ENCODE results near the gene ZACN. TPM values are rescaled to one million over a fixed set of nuclear protein-coding genes. Genes with fewer than 3 reads are reported as not detected.

ZACN gene
- not detected in 2 replicates for total RNA-seq

DNA sequence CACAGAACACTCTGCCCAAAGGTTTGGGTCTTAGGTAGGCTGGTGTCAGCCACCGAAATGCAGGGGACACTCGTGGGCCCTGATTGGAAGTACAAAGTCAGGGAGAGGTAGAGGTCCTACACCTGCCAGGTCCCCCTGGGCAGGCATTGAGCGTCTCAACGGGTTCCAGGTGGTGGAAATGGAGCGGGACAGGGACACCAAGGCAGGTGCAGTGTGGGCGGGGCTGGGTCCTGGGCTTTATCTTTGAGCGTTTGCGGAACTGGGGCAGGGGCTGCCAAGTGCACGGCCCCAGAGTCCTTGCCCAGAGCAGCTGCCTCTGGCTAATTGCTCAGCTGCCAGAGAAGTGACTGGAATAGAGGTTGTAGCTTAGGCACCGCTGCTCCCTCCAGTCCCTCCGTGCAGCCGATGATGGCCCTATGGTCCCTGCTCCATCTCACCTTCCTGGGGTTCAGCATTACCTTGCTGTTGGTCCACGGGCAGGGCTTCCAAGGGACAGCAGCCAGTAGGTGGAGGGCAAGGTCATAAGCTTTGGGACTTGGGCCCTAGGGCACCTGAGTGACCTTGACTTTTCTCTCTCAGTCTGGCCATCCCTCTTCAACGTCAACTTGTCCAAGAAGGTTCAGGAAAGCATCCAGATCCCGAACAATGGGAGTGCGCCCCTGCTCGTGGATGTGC is at the start of gene ZACN:
TSS of gene ZACN (plus strand) at position 323 of the 675 bp plus-strand sequence. CDS start at position 406, 83 bp downstream.

DNA sequence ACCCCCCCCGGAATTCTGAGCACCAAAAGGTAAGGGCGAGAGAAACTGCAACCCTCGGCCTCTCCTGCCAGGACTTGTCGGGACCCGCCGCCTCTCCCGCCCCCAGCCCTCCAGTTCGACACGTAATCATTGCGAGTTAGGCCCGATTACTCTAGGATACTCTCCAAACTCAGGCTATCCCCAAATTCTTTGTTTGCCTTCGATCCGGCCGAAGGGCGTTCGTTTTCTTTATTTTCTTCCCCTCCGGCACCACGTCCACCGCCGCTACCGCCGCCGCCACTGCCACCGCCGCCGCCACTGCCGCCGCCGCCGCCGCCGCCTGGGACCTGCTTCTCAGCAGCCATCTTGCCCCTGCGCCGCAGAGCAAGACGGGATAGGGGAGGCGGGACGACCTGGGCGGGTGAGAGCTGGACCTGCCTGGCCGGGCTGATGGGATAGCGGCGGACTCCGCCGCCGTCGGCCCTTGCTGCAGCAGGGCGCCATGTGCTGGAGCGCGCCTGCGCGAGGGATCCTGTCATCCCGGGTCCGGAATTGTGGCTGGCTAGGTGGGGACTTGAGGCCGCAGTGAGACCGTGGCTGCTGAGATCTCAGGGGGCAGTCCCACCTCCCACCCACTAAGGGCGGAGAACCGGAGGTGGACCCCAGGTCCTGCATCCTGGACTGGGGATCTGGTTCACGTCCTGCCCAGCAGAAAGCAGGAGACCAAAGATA is 6.7 kb upstream of the ZACN start, which contains the start of gene SRP68:
TSS of gene SRP68 (minus strand) at position 370 of the 711 bp plus-strand sequence. CDS start at position 344, 26 bp downstream.

DNA sequence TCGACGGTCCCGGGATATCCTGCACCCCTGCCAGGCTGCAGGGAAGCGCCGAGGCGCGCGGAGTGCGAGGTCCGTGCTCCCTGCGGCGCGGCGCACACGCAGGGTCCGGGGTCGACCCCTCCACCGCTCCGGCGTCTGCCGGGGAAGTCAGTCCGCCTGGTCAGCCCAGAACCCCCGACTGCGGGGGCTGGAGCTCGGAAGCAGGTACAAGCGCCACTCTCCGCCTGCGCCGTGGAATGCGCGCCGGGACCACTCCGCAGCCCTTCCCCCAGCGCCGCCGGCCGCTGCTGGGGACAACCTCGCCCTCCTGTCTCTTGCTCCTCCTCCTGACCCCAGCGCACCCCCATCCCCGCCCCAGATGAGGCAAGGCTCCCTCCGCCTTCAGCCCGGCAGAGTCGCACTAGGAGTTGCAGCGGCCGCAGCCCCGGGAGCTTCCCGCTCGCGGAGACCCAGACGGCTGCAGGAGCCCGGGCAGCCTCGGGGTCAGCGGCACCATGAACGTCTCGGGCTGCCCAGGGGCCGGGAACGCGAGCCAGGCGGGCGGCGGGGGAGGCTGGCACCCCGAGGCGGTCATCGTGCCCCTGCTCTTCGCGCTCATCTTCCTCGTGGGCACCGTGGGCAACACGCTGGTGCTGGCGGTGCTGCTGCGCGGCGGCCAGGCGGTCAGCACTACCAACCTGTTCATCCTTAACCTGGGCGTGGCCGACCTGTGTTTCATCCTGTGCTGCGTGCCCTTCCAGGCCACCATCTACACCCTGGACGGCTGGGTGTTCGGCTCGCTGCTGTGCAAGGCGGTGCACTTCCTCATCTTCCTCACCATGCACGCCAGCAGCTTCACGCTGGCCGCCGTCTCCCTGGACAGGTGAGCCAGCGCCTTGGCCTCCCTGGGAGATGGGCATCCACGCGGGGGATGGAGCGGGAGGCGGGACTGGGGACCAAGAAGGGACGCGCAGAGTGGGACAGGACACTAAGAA is 4.3 kb upstream of the ZACN start, which contains the start of gene GALR2:
TSS of gene GALR2 (plus strand) at position 392 of the 974 bp plus-strand sequence. CDS start at position 495, 103 bp downstream.

DNA sequence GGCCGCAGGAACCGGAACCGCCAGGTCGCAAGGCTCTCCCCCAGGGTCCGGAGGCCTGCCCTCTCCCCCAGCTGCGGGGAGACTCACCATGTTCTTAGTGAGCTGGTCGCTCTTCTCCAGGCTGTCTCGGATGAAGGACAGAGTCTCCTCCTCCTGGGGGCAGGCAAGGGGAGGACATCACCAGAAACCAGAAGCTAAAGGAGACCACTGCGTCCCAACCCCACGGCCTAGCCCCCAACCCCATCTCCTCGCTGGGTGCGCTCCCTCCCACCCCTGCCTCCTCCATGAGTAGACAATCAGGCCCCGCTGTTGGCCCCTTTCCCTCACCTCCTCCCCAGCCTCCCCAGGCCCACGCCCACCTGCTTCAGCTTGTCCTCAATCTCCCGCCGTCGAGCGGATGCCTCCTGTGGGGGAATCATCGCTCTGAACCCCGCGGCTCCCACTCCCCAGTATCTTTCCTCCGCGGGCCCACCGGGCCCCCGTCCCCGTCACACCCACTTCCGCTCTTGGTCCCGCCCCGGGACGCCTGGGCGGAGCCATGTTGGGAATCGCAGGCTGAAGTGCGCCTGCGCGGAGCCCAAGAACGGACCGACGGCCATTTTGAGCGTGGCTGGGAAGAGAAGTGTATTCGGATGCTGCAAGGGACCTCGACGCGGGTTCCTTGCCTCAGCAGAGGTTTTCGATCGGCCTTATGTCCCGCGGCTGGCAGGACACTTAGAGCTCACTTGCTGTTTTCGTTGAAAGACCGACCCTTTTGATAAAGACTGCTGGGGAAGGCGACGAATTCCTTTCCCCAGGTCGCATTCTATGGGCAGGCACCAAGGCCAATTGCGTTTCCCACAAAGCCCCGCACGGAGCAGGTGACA is 24.5 kb downstream of the ZACN start, which contains the start of gene EXOC7:
TSS of gene EXOC7 (minus strand) at position 514 of the 866 bp plus-strand sequence. CDS start at position 419, 95 bp downstream.

Other genes starting within 250 kb of the ZACN start
- 6.2 and 7.7 TPM in 2 replicates for gene UNC13D, start 234.8 kb upstream of the ZACN start, total RNA-seq
- gene WBP2, start 223.8 kb upstream of the ZACN start, total RNA-seq, result 18.3 and 24.9 TPM in 2 replicates
- gene TRIM47, start 200.6 kb upstream of the ZACN start, total RNA-seq, result 16.2 and 46.3 TPM in 2 replicates
- gene TRIM65, start 182.2 kb upstream of the ZACN start, total RNA-seq, result 24.1 and 30.1 TPM in 2 replicates
- 29.9 and 39.6 TPM in 2 replicates for gene MRPL38, start 174.3 kb upstream of the ZACN start, total RNA-seq
- gene FBF1, start 138.1 kb upstream of the ZACN start, total RNA-seq, result 9.2 and 11.9 TPM in 2 replicates
- gene ACOX1, start 100.0 kb upstream of the ZACN start, total RNA-seq, result 43.3 and 61.4 TPM in 2 replicates
- gene TEN1, start 99.9 kb upstream of the ZACN start, total RNA-seq, result 17.6 and 22.4 TPM in 2 replicates
- 0.21 and 1.2 TPM in 2 replicates for gene CDK3, start 78.3 kb upstream of the ZACN start, total RNA-seq
- gene EVPL, start 51.9 kb upstream of the ZACN start, total RNA-seq, result 28.2 and 44.8 TPM in 2 replicates
- 35.9 and 47.3 TPM in 2 replicates for gene SRP68, start 6.7 kb upstream of the ZACN start, total RNA-seq
- 0.21 TPM in 1 of 2 replicates, not detected in the other for gene GALR2, start 4.4 kb upstream of the ZACN start, total RNA-seq
- gene EXOC7, start 24.6 kb downstream of the ZACN start, total RNA-seq, result 39.9 and 71.1 TPM in 2 replicates
- 0.24 TPM in 1 of 2 replicates, not detected in the other for gene FOXJ1, start 62.1 kb downstream of the ZACN start, total RNA-seq
- gene RNF157, start 161.3 kb downstream of the ZACN start, total RNA-seq, result under 0.01 TPM in 1 of 2 replicates, not detected in the other
- 4.7 and 5.3 TPM in 2 replicates for gene UBALD2, start 186.2 kb downstream of the ZACN start, total RNA-seq
- gene QRICH2, start 229.1 kb downstream of the ZACN start, total RNA-seq, result 1.3 and 4.1 TPM in 2 replicates

All from tracheal epithelial cell (primary cell).